GM12873 (cell line): ENCODE results near the gene DUOX2.

Source experiments
- CTCF ChIP-seq: IDR thresholded peaks from 2 replicates; pipeline ENCODE4 v1.5.1; 2012; ENCODE audit warnings: low read depth, mild to moderate bottlenecking, moderate library complexity, low read length, control low read depth; ENCODE audit not compliant: insufficient read depth; ENCODE audit errors: missing control alignments

The DUOX2 gene

GRCh38 chr15:45130291-45131000, 16.5 kb upstream of the DUOX2 start:
- TF ChIP-seq CTCF = no peak

GRCh38 chr15:45129651-45130129, 15.7 kb upstream of the DUOX2 start, which contains the start of the genes DUOX1 and DUOXA1:
Gene DUOX1 (plus strand): TSS chr15:45129994. CDS start chr15:45131967, 1,973 bp downstream.
Gene DUOXA1 (minus strand): TSS chr15:45129879. CDS start chr15:45123014, 6,865 bp downstream.
- TF ChIP-seq CTCF = no peak

- TF ChIP-seq CTCF = no peak
These were observed 15.1 kb upstream of the DUOX2 start for GRCh38 chr15:45128971-45129639.

- TF ChIP-seq CTCF = peak; percentile 67
These were observed 12.7 kb upstream of the DUOX2 start for GRCh38 chr15:45126535-45127158.

- TF ChIP-seq CTCF = no peak
These were observed 9.4 kb upstream of the DUOX2 start for GRCh38 chr15:45123397-45123796.

- no peak for TF ChIP-seq CTCF
These were observed 8.7 kb upstream of the DUOX2 start for GRCh38 chr15:45122719-45123118.
